ENCODE results near the gene CD36. TPM values are rescaled to one million over a fixed set of nuclear protein-coding genes. Genes with fewer than 3 reads are reported as not detected.

The CD36 gene
- total RNA-seq, 1 experiment from 2014 or later = 0.28 TPM

DNA sequence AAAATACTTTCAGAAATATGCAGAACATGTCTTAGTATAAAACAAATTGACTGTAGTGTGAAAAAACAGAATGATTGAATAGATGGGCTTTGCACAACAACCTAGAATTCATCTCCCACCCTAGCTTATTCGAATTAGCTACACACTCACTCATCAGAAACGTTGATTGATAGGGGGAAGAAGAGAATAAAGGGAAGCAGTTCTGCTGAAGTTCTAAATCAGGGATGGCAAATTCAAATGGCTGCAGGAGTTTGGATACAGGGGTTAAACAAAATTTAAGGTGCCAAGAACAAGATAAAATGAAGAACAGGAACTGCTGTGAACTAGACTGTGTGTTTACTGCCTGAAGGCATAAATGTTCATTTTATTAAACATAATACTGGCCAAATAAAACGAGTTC lies 9.0 kb downstream of the CD36 start:
- Histone ChIP-seq H3K9me3 (ENCODE audit: control insufficient read depth, low read depth, low read length) (no peaks in the 10 kb centered on the region), H3K79me2 (ENCODE audit: insufficient read depth, low read length) (no peaks in the 10 kb centered on the region), H3K4me1 (ENCODE audit: insufficient read depth, low read length) (no peaks in the 10 kb centered on the region), H3T11ph (ENCODE audit: low read length) (no peak overlapping the region), H2AK5ac (ENCODE audit: insufficient read length, low read length) (no peak overlapping the region), H3K9ac (ENCODE audit: extremely low read depth, insufficient read length, low read length) (no peak overlapping the region), H3K4ac (ENCODE audit: low read depth, low read length) (no peak overlapping the region), H4K8ac (replicated peaks; ENCODE audit: insufficient read length, low read depth, low read length) (no peak overlapping the region), H3K23me2 (ENCODE audit: insufficient read length, low read depth, low read length, poor library complexity, severe bottlenecking) (no peaks in the 10 kb centered on the region), H3K23ac (ENCODE audit: insufficient read length, low read depth, low read length) (no peak overlapping the region), H2BK20ac (ENCODE audit: low read depth, low read length, poor library complexity, severe bottlenecking) (no peak overlapping the region), H3K4me2 (ENCODE audit: insufficient read depth, insufficient read length, low read length) (no peak overlapping the region), H2BK15ac (ENCODE audit: low read depth, low read length) (no peak overlapping the region), H2BK5ac (ENCODE audit: insufficient read length, low read length) (no peak overlapping the region), H4K20me1 (ENCODE audit: control insufficient read depth, insufficient read depth, insufficient read length) (no peaks in the 10 kb centered on the region), H3K56ac (ENCODE audit: insufficient read length, low read depth, low read length) (no peak overlapping the region), H3K27ac (ENCODE audit: insufficient read length, low read depth, low read length) (no peak overlapping the region), H2BK120ac (ENCODE audit: low read depth, low read length, poor library complexity, severe bottlenecking) (no peak overlapping the region), H3K27me3 (ENCODE audit: insufficient read depth, low read length) (no peaks in the 10 kb centered on the region), H3K14ac (ENCODE audit: insufficient read depth, low read length) (no peak overlapping the region), H3K79me1 (ENCODE audit: insufficient read depth, low read depth, low read length, poor library complexity, severe bottlenecking) (no peaks in the 10 kb centered on the region), H2BK12ac (ENCODE audit: insufficient read length, low read depth, low read length) (no peak overlapping the region), H4K5ac (ENCODE audit: insufficient read length, low read depth, low read length) (no peak overlapping the region), H2AFZ (ENCODE audit: low read length) (no peak overlapping the region), H4K91ac (ENCODE audit: insufficient read length, low read depth, low read length) (no peak overlapping the region), H3K18ac (ENCODE audit: insufficient read length, low read depth, low read length) (no peak overlapping the region)
- DNase-seq = no peak
- no CpG with 5 or more reads among the region's 3 CpGs for WGBS (ENCODE audit: extremely low coverage, insufficient read length, low lambda C conversion rate)
- no peaks in the 10 kb centered on the region for H3K9me3 Mint-ChIP-seq
- H3K4me3 Mint-ChIP-seq = no peak overlapping the region
- no peaks in the 10 kb centered on the region for H3K4me1 Mint-ChIP-seq
- no peak for TF ChIP-seq CTCF (conservative IDR thresholded peaks at IDR 0.05)
- no peaks in the 10 kb centered on the region for H3K36me3 Mint-ChIP-seq (ENCODE audit: insufficient read depth in 1 of 3, low read depth in 3 of 3)
- H3K27me3 Mint-ChIP-seq (ENCODE audit: low read depth) = no peaks in the 10 kb centered on the region
- no peak overlapping the region for H3K27ac Mint-ChIP-seq

Measured in H9 (cell line).